Measurements from ENCODE around the gene PRR23B. TPM values are rescaled to one million over a fixed set of nuclear protein-coding genes. Genes with fewer than 3 reads are reported as not detected.
"Not testable (repeated sequence)": the region's sequence is repeated elsewhere in the genome, so short reads cannot be mapped to it uniquely, and the experiment has no call there.

Gene PRR23B
- not detected in 2 replicates for total RNA-seq (2014; rRNA removed; shearing (Covaris generic))
- not detected in 2 replicates for polyA plus RNA-seq (2014; cell fraction: nucleus; rRNA removed)

- DNase-seq (ENCODE audit: extremely low read depth, low read depth), result no peak
Measured at GRCh38 chr3:139020868-139021234, at the start of gene PRR23B. PRR23B (minus strand) TSS chr3:139020926; CDS start chr3:139020661, 265 bp downstream.

GRCh38 chr3:139062918-139063317 is 42.2 kb upstream of the PRR23B start:
- DNase-seq (ENCODE audit: extremely low read depth, low read depth), result no peak

GRCh38 chr3:139052802-139053600 is 32.3 kb upstream of the PRR23B start:
- no peak for DNase-seq (ENCODE audit: extremely low read depth, low read depth)

GRCh38 chr3:139044366-139045210 is 23.9 kb upstream of the PRR23B start, which contains the start of gene PRR23C:
PRR23C (minus strand) TSS chr3:139044892; CDS start chr3:139044620, 272 bp downstream.
- DNase-seq (ENCODE audit: extremely low read depth, low read depth), result no peak

- no peak for DNase-seq (ENCODE audit: extremely low read depth, low read depth)
Measured at GRCh38 chr3:139043554-139044365, 23.0 kb upstream of the PRR23B start.

GRCh38 chr3:139037478-139037877 is 16.8 kb upstream of the PRR23B start:
- no peak for DNase-seq (ENCODE audit: extremely low read depth, low read depth)

GRCh38 chr3:139032326-139033002 is 11.7 kb upstream of the PRR23B start:
- DNase-seq (ENCODE audit: extremely low read depth, low read depth), result no peak

- DNase-seq (ENCODE audit: extremely low read depth, low read depth), result not testable (repeated sequence)
Measured at GRCh38 chr3:139030576-139030975, 9.8 kb upstream of the PRR23B start.

GRCh38 chr3:139024968-139025367 is 4.2 kb upstream of the PRR23B start:
- no peak for DNase-seq (ENCODE audit: extremely low read depth, low read depth)

GRCh38 chr3:139020036-139020867 is 474 bp downstream of the PRR23B start:
- DNase-seq (ENCODE audit: extremely low read depth, low read depth), result no peak

- DNase-seq (ENCODE audit: extremely low read depth, low read depth), result no peak
Measured at GRCh38 chr3:139016430-139017048, 4.2 kb downstream of the PRR23B start.

GRCh38 chr3:139006051-139006716 is 14.5 kb downstream of the PRR23B start, which contains the start of gene PRR23A:
PRR23A (minus strand) TSS chr3:139006268; CDS start chr3:139006268, 0 bp downstream.
- no peak for DNase-seq (ENCODE audit: extremely low read depth, low read depth)

GRCh38 chr3:139005356-139005993 is 15.3 kb downstream of the PRR23B start:
- no peak for DNase-seq (ENCODE audit: extremely low read depth, low read depth)

GRCh38 chr3:138995706-138996105 is 25.0 kb downstream of the PRR23B start:
- no peak for DNase-seq (ENCODE audit: extremely low read depth, low read depth)

GRCh38 chr3:138987181-138987580 is 33.5 kb downstream of the PRR23B start:
- DNase-seq (ENCODE audit: extremely low read depth, low read depth), result no peak

- no peak for DNase-seq (ENCODE audit: extremely low read depth, low read depth)
Measured at GRCh38 chr3:138985932-138986331, 34.8 kb downstream of the PRR23B start.

- DNase-seq (ENCODE audit: extremely low read depth, low read depth), result no peak
Measured at GRCh38 chr3:138984816-138985215, 35.9 kb downstream of the PRR23B start.

- DNase-seq (ENCODE audit: extremely low read depth, low read depth), result no peak
Measured at GRCh38 chr3:138976047-138976446, 44.7 kb downstream of the PRR23B start.
